ENCODE data around the gene C5AR1. TPM values are rescaled to one million over a fixed set of nuclear protein-coding genes. Genes with fewer than 3 reads are reported as not detected.
"Not testable (repeated sequence)": the region's sequence is repeated elsewhere in the genome, so short reads cannot be mapped to it uniquely, and the experiment has no call there.

Gene C5AR1
- total and polyA plus RNA-seq, 5 donors from 2014 or later: 0.22 to 0.91 TPM; not detected in 3

DNA sequence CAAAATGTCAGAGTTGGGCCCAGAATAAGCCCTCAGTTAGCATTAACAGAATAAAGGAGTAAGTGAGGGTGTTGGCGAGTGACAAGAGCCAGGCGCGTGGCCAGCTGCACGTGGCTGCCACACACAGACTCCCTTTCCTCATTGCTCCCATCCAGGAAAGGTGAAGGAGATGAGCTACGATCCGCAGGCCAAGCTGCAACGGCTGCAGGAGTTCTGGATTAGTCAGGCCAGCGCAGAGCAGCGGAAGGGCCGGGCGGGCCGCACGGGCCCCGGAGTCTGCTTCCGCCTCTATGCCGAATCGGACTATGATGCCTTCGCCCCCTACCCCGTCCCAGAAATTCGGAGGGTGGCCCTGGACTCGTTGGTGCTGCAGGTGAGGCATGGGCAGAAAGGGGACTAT lies 52.7 kb downstream of the C5AR1 start:
- Mint-ChIP-seq H3K36me3 (peaks cover 35% of the 10 kb centered on the region), H3K4me1 (no peaks in the 10 kb centered on the region), H3K27ac (no peak overlapping the region), H3K9me3 (no peaks in the 10 kb centered on the region), H3K27me3 (no peaks in the 10 kb centered on the region), H3K4me3 (no peak overlapping the region)
- ATAC-seq (ENCODE audit: low read depth in 2 of 2): no peak
- no peak overlapping the region for H3K4me3 ChIP-seq (ENCODE audit: low read depth, low read length)
- no peaks in the 10 kb centered on the region for H3K27me3 ChIP-seq (ENCODE audit: control insufficient read depth, insufficient read depth, low read length)
- H3K9me3 ChIP-seq (ENCODE audit: control insufficient read depth in 2 of 2, low read length in 2 of 2): no peaks in the 10 kb centered on the region
- H3K36me3 ChIP-seq (ENCODE audit: control insufficient read depth, insufficient read depth, low read length): peaks cover 66% of the 10 kb centered on the region
- no peaks in the 10 kb centered on the region for H3K4me1 ChIP-seq (ENCODE audit: control insufficient read depth, insufficient read depth, low read length, poor library complexity, severe bottlenecking)
- no peak for DNase-seq
- no peak overlapping the region for H3K27ac ChIP-seq (ENCODE audit: insufficient read depth, low read length, poor library complexity, severe bottlenecking)

DNA sequence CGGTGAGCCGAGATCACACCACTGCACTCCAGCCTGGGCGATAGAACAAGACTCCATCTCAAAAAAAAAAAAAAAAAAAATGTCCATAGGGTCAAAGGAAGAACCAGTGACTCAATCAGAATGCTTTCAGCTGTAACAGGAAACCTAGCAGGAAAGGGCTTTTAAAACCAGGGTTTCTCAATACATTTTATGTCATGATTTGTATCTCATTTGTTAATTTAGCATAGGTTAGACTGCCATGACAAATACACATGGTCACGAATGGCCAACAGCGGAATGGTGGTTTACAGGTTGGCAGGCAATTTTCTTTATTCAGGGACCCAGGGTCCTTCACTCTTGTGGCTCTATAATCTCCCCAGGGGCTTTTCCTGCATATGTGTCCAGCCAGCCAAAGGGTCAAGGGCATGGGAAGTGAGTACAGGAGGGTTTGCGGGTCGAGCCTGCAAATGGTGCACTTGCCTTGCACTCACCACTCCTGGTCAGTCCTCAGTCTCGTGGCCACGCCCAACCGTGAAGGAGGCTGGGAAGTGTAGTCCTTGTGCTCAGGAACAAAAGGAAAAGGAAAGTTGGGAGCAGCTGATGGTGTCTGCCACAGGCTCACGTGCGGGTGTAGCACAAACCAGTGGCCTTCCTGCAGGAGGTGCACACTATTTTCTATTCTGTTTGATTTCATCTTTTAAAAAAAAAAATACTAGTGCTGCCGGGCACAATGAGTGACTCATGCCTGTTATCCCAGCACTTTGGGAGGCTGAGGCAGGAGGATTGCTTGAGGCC lies 54.3 kb downstream of the C5AR1 start:
- Histone ChIP-seq H3K27ac (ENCODE audit: insufficient read depth, low read length, poor library complexity, severe bottlenecking) (no peak overlapping the region), H3K27me3 (ENCODE audit: control insufficient read depth, insufficient read depth, low read length) (no peaks in the 10 kb centered on the region), H3K4me1 (ENCODE audit: control insufficient read depth, insufficient read depth, low read length, poor library complexity, severe bottlenecking) (no peaks in the 10 kb centered on the region), H3K36me3 (ENCODE audit: control insufficient read depth, insufficient read depth, low read length) (peaks cover 54% of the 10 kb centered on the region), H3K4me3 (ENCODE audit: low read depth, low read length) (no peak overlapping the region), H3K9me3 (ENCODE audit: control insufficient read depth in 2 of 2, low read length in 2 of 2) (no peaks in the 10 kb centered on the region)
- Mint-ChIP-seq H3K9me3 (no peaks in the 10 kb centered on the region), H3K27ac (no peak overlapping the region), H3K4me3 (no peak overlapping the region), H3K27me3 (no peaks in the 10 kb centered on the region), H3K36me3 (peaks cover 30% of the 10 kb centered on the region), H3K4me1 (no peaks in the 10 kb centered on the region)
- ATAC-seq (ENCODE audit: low read depth in 2 of 2): no peak
- no peak for DNase-seq

DNA sequence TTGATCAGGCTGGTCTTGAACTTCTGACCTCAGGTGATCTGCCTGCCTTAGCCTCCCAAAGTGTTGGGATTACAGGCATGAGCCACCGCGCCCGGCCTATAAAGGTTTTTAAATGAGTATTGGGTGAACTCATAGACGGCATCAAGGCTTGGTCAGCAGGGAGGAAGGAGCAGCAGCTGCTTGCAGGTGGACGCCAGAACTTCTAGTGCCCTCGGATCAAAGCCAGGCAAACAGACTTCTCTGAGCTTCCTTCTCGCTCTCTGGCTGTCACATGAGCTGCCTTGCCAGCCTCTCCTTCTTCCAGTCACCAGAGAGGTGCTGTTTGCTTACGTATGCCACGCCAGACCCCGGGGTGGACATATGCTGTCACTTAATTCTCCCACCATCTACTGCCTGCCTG lies 55.8 kb downstream of the C5AR1 start:
- not testable (repeated sequence) for H3K27ac ChIP-seq (ENCODE audit: insufficient read depth, low read length, poor library complexity, severe bottlenecking); H3K9me3 ChIP-seq (ENCODE audit: control insufficient read depth in 2 of 2, low read length in 2 of 2); ATAC-seq (ENCODE audit: low read depth in 2 of 2); H3K27ac Mint-ChIP-seq; H3K4me3 ChIP-seq (ENCODE audit: low read depth, low read length); H3K9me3 Mint-ChIP-seq; H3K4me1 Mint-ChIP-seq; H3K4me1 ChIP-seq (ENCODE audit: control insufficient read depth, insufficient read depth, low read length, poor library complexity, severe bottlenecking); H3K4me3 Mint-ChIP-seq; DNase-seq; H3K27me3 ChIP-seq (ENCODE audit: control insufficient read depth, insufficient read depth, low read length); H3K27me3 Mint-ChIP-seq
- peaks cover 55% of the 10 kb centered on the region for H3K36me3 ChIP-seq (ENCODE audit: control insufficient read depth, insufficient read depth, low read length)
- peaks cover 31% of the 10 kb centered on the region for H3K36me3 Mint-ChIP-seq

DNA sequence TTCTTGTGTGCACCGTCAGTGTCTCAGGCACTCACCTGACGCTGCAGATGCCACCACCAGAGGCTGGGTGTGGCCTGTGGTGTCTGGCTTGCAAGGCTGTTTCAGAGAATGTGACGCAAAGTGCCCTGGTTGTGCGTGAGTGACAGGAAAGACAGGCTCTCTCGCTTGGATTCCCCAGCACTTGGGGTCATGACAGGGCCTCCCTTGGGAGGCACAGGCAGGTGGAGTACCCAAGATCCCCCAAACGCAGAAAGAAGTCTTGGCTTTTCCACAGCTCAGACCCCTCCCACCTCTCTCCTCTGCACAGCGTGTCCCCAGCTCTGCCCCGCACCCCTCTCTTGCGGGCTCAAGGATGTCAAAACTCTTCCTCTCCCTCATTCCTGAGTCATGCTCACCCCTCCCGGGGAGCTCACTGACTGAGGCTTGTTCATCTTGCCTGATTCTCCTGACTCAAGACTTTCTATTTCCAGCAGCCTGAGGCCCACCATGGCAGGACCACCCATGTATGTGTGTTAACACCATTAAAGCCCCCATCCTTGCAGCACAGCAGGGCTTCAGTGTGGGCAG lies 60.5 kb downstream of the C5AR1 start:
- Mint-ChIP-seq H3K36me3 (peaks cover 24% of the 10 kb centered on the region), H3K4me3 (no peak overlapping the region), H3K9me3 (no peaks in the 10 kb centered on the region), H3K27ac (peak overlapping the region in 1 of 3 donors; percentile 34), H3K27me3 (no peaks in the 10 kb centered on the region), H3K4me1 (peaks cover 0 to 1% (median 0%) of the 10 kb centered on the region in 4 donors)
- no peaks in the 10 kb centered on the region for H3K27me3 ChIP-seq (ENCODE audit: control insufficient read depth, insufficient read depth, low read length)
- no peaks in the 10 kb centered on the region for H3K4me1 ChIP-seq (ENCODE audit: control insufficient read depth, insufficient read depth, low read length, poor library complexity, severe bottlenecking)
- ATAC-seq (ENCODE audit: low read depth in 2 of 2) (no peak), DNase-seq (no peak)
- H3K4me3 ChIP-seq (ENCODE audit: low read depth, low read length): no peak overlapping the region
- H3K36me3 ChIP-seq (ENCODE audit: control insufficient read depth, insufficient read depth, low read length): peaks cover 46% of the 10 kb centered on the region
- H3K9me3 ChIP-seq (ENCODE audit: control insufficient read depth in 2 of 2, low read length in 2 of 2): no peaks in the 10 kb centered on the region
- H3K27ac ChIP-seq (ENCODE audit: insufficient read depth, low read length, poor library complexity, severe bottlenecking): no peak overlapping the region

DNA sequence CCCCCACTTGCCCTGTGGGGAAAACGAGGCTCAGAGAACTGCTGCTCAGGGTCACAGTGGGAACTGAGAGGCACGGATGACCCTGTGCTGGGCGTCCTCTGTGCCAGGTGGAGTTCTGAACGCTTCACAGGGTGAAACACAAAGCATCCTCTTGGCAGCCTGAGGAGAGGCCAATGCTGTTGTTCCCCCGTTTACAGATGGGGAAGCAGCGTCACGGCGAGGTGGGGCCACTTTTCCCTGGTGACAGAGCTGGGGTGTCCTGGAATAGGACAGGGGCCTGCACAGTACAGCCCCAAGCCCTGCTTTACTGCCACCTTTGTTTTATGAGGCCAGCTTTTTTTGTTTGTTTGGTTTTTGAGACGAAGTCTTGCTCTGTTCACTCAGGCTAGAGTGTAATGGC lies 61.6 kb downstream of the C5AR1 start:
- Mint-ChIP-seq H3K4me3 (no peak overlapping the region), H3K27me3 (no peaks in the 10 kb centered on the region), H3K27ac (no peak overlapping the region), H3K9me3 (no peaks in the 10 kb centered on the region), H3K36me3 (peaks cover 23% of the 10 kb centered on the region), H3K4me1 (peaks cover 0 to 1% (median 0%) of the 10 kb centered on the region in 4 donors)
- no peaks in the 10 kb centered on the region for H3K27me3 ChIP-seq (ENCODE audit: control insufficient read depth, insufficient read depth, low read length)
- ATAC-seq (ENCODE audit: low read depth in 2 of 2) (no peak), DNase-seq (no peak)
- peaks cover 54% of the 10 kb centered on the region for H3K36me3 ChIP-seq (ENCODE audit: control insufficient read depth, insufficient read depth, low read length)
- H3K4me1 ChIP-seq (ENCODE audit: control insufficient read depth, insufficient read depth, low read length, poor library complexity, severe bottlenecking): no peaks in the 10 kb centered on the region
- H3K4me3 ChIP-seq (ENCODE audit: low read depth, low read length): no peak overlapping the region
- no peaks in the 10 kb centered on the region for H3K9me3 ChIP-seq (ENCODE audit: control insufficient read depth in 2 of 2, low read length in 2 of 2)
- no peak overlapping the region for H3K27ac ChIP-seq (ENCODE audit: insufficient read depth, low read length, poor library complexity, severe bottlenecking)

Other genes starting within 250 kb of the C5AR1 start
- 84.7 TPM for gene ZC3H4, start 196.1 kb upstream of the C5AR1 start, total RNA-seq
- gene ZC3H4, start 196.1 kb upstream of the C5AR1 start, polyA plus RNA-seq: under 1 TPM; 0.58 to 0.84 (median 0.69) TPM
- 45.5 TPM for gene SAE1, start 179.0 kb upstream of the C5AR1 start, total RNA-seq
- 100 to 1,000 TPM; 106 to 127 (median 115) TPM for gene SAE1, start 179.0 kb upstream of the C5AR1 start, polyA plus RNA-seq
- gene BBC3, start 78.7 kb upstream of the C5AR1 start, total RNA-seq: 21.2 TPM
- gene BBC3, start 78.7 kb upstream of the C5AR1 start, polyA plus RNA-seq: 1 to 10 TPM; 4.2 to 6.7 (median 5.4) TPM
- 44.1 TPM for gene CCDC9, start 53.3 kb upstream of the C5AR1 start, total RNA-seq
- gene CCDC9, start 53.3 kb upstream of the C5AR1 start, polyA plus RNA-seq: 10 to 100 TPM in 3 of 4 donors, 1 to 10 TPM in 1; 7.3 to 14.5 (median 12.6) TPM
- 11.0 TPM for gene INAFM1, start 35.0 kb upstream of the C5AR1 start, total RNA-seq
- 1 to 10 TPM; 1.5 to 3.6 (median 2.1) TPM for gene INAFM1, start 35.0 kb upstream of the C5AR1 start, polyA plus RNA-seq
- 1.9 TPM for gene C5AR2, start 22.3 kb downstream of the C5AR1 start, total RNA-seq
- gene C5AR2, start 22.3 kb downstream of the C5AR1 start, polyA plus RNA-seq: under 1 TPM; 0.09 to 0.33 (median 0.21) TPM
- 11.7 TPM for gene DHX34, start 39.5 kb downstream of the C5AR1 start, total RNA-seq
- gene DHX34, start 39.5 kb downstream of the C5AR1 start, polyA plus RNA-seq: 1 to 10 TPM; 2.3 to 3.9 (median 3.3) TPM
- not detected for gene MEIS3, start 109.7 kb downstream of the C5AR1 start, total RNA-seq
- gene MEIS3, start 109.7 kb downstream of the C5AR1 start, polyA plus RNA-seq: 1 to 10 TPM in 1 of 4 donors, under 1 TPM in 2, not detected in 1; 0.13 to 1.0 (median 0.44) TPM
- gene SLC8A2, start 162.0 kb downstream of the C5AR1 start, total RNA-seq: not detected
- gene SLC8A2, start 162.0 kb downstream of the C5AR1 start, polyA plus RNA-seq: not detected
- 3.5 TPM for gene KPTN, start 174.4 kb downstream of the C5AR1 start, total RNA-seq
- gene KPTN, start 174.4 kb downstream of the C5AR1 start, polyA plus RNA-seq: 1 to 10 TPM; 2.7 to 6.2 (median 4.0) TPM
- gene NAPA, start 205.2 kb downstream of the C5AR1 start, total RNA-seq: 155 TPM
- 100 to 1,000 TPM in 1 of 4 donors, 10 to 100 TPM in 3; 87.3 to 101 (median 92.5) TPM for gene NAPA, start 205.2 kb downstream of the C5AR1 start, polyA plus RNA-seq

Measured in CD4-positive, CD25-positive, alpha-beta regulatory T cell (primary cell).